Measurements from ENCODE around the gene ST6GAL1. TPM values are rescaled to one million over a fixed set of nuclear protein-coding genes. Genes with fewer than 3 reads are reported as not detected.

ST6GAL1 gene
- total and polyA plus RNA-seq, 2 of the 4 experiments (the other 2 are of a cell fraction) = 1.4 to 2.9 TPM

- H3K4me3 ChIP-seq (ENCODE audit: insufficient read depth, low read depth, low read length) = no peak overlapping the region
- H3K79me1 ChIP-seq (ENCODE audit: low read depth in 1 of 2, low read length in 2 of 2) = no peaks in the 10 kb centered on the region
- no peaks in the 10 kb centered on the region; the same call in 1 of the 2 replicates for H3K36me3 ChIP-seq (ENCODE audit: control insufficient read depth, insufficient read depth, low read length)
- H3K27ac ChIP-seq (ENCODE audit: insufficient read depth, low read length) = no peak overlapping the region
- no peak overlapping the region for H2AFZ ChIP-seq (replicated peaks; ENCODE audit: low read length, poor library complexity)
- H3K23ac ChIP-seq (ENCODE audit: low read depth, low read length) = no peak overlapping the region
- no TSS peak for BruUV-seq (replicated peaks)
- H3K18ac ChIP-seq (ENCODE audit: low read depth, low read length) = no peak overlapping the region
- no peak overlapping the region for H2AK5ac ChIP-seq (ENCODE audit: low read depth, low read length)
- H2BK120ac ChIP-seq (ENCODE audit: low read depth, low read length) = no peak overlapping the region
- H4K91ac ChIP-seq (ENCODE audit: insufficient read depth, low read depth, low read length) = no peak overlapping the region
- TF ChIP-seq USF2 (IDR thresholded peaks at IDR 0.05; ENCODE audit: low read depth, low read length) = no peak
- TF ChIP-seq MXI1 (IDR thresholded peaks at IDR 0.05; ENCODE audit: borderline replicate concordance, low read depth, low read length) = no peak
- TF ChIP-seq CEBPB (IDR thresholded peaks at IDR 0.05; ENCODE audit: low read depth, low read length) = no peak
- H4K8ac ChIP-seq (ENCODE audit: low read depth in 2 of 2, low read length in 2 of 2) = no peak overlapping the region
- peaks cover 1% of the 10 kb centered on the region; the same call in 1 of the 2 replicates for H3K9me1 ChIP-seq (ENCODE audit: insufficient read depth, low read length)
- no peak overlapping the region for H3K4me2 ChIP-seq (ENCODE audit: low read depth, low read length)
- H3K9me3 ChIP-seq (ENCODE audit: control insufficient read depth, insufficient read depth, low read length) = peaks cover 3% of the 10 kb centered on the region; the same call in 1 of the 2 replicates
- no peak overlapping the region for H3K4ac ChIP-seq (ENCODE audit: low read depth, low read length)
- no peak overlapping the region for H4K5ac ChIP-seq (ENCODE audit: low read depth, low read length)
- H3K14ac ChIP-seq (replicated peaks; ENCODE audit: low read depth, low read length) = no peak overlapping the region
- H3K4me1 ChIP-seq (ENCODE audit: control insufficient read depth, insufficient read depth, low read length) = no peaks in the 10 kb centered on the region
- intact Hi-C loops (cut with micrococcal nuclease) = no loop called here
- ATAC-seq (ENCODE audit: low read depth) (no peak), DNase-seq (no peak)
- H2BK20ac ChIP-seq (ENCODE audit: low read depth, low read length) = no peak overlapping the region
- H4K20me1 ChIP-seq (ENCODE audit: insufficient read depth, low read length) = no peaks in the 10 kb centered on the region
- WGBS, 2 experiments (ENCODE audit: extremely low coverage in 2 of 2, insufficient read length in 1 of 2) = 60% methylated on average over 1 of the region's 5 CpGs; no CpG with 5 or more reads in 1 of the 2 experiments
- no peak overlapping the region for H2BK15ac ChIP-seq (ENCODE audit: low read depth, low read length)
- H3K9ac ChIP-seq (ENCODE audit: low read depth, low read length) = no peak overlapping the region
- CTCF ChIA-PET = no interaction called here
- dilution Hi-C loops (cut with HindIII; ENCODE audit: low sequenced_read_pairs, unreplicated experiment) = no loop called here
- in situ Hi-C loops (cut with MboI; ENCODE audit: low sequenced_read_pairs) = no loop called here
- no peak overlapping the region for H3K56ac ChIP-seq (ENCODE audit: extremely low read depth, insufficient read depth, low read length)
- H2BK5ac ChIP-seq (ENCODE audit: low read depth, low read length, poor library complexity, severe bottlenecking) = no peak overlapping the region
- POLR2A ChIA-PET (ENCODE audit: unreplicated experiment) = no interaction called here
- H2AK9ac ChIP-seq (replicated peaks; ENCODE audit: low read depth, low read length, poor library complexity) = no peak overlapping the region
- no peaks in the 10 kb centered on the region for H3K27me3 ChIP-seq (ENCODE audit: control insufficient read depth, insufficient read depth, low read length)
Measured at GRCh38 chr3:187072511-187072910, 142.2 kb downstream of the ST6GAL1 start.
